Neural cell (in vitro differentiated cells): ENCODE results near the gene NACC2. TPM values are rescaled to one million over a fixed set of nuclear protein-coding genes. Genes with fewer than 3 reads are reported as not detected.

Source experiments
- H2AFZ ChIP-seq: fragments of 200-600, 300-800 bp; sonication (generic), shearing (Covaris generic); 2 replicates; pipeline ENCODE4 v1.6.0; 2014; ENCODE audit warnings: low read depth, mild to moderate bottlenecking, antibody characterized with exemption, low read length, moderate library complexity
- H3F3A ChIP-seq: fragments of 200-600 bp; shearing (Covaris generic); 2 replicates; pipeline ENCODE4 v1.6.1; 2016; ENCODE audit warnings: mild to moderate bottlenecking, moderate library complexity, mixed read lengths, antibody characterized with exemption, low read length; ENCODE audit not compliant: insufficient read depth, poor library complexity, severe bottlenecking
- H3K27ac ChIP-seq: fragments of 200-600, 300-800 bp; sonication (generic), shearing (Covaris generic); 2 replicates; pipeline ENCODE4 v1.5.1; 2014; ENCODE audit warnings: mild to moderate bottlenecking, low read length, moderate library complexity
- H3K27me3 ChIP-seq: fragments of 300-800, 200-600 bp; sonication (generic), shearing (Covaris generic); 2 replicates; pipeline ENCODE4 v1.6.0; 2014; ENCODE audit warnings: mild to moderate bottlenecking, low read depth, low read length, moderate library complexity; ENCODE audit not compliant: insufficient read depth
- H3K36me3 ChIP-seq: fragments of 300-800, 200-600 bp; sonication (generic), shearing (Covaris generic); 2 replicates; pipeline ENCODE4 v1.5.1; 2014; ENCODE audit warnings: mild to moderate bottlenecking, antibody characterized with exemption, low read length, moderate library complexity; ENCODE audit not compliant: insufficient read depth
- H3K4me2 ChIP-seq: fragments of 300-800, 200-600 bp; sonication (generic), shearing (Covaris generic); 2 replicates; pipeline ENCODE4 v1.6.0; 2014; ENCODE audit warnings: mild to moderate bottlenecking, low read length
- H3K4me3 ChIP-seq: fragments of 300-800, 200-600 bp; sonication (generic), shearing (Covaris generic); 2 replicates; pipeline ENCODE4 v1.5.1; 2014; ENCODE audit warnings: mild to moderate bottlenecking, low read length, moderate library complexity
- H3K79me2 ChIP-seq: fragments of 200-600 bp; shearing (Covaris generic); replicated peaks from 2 replicates; pipeline ENCODE4 v1.6.0; 2014; ENCODE audit warnings: mild to moderate bottlenecking, low read length, moderate library complexity; ENCODE audit not compliant: insufficient read depth
- H3K9ac ChIP-seq: fragments of 300-800, 200-600 bp; sonication (generic), shearing (Covaris generic); 2 replicates; pipeline ENCODE4 v1.6.1; 2016; ENCODE audit warnings: mild to moderate bottlenecking, low read length, mixed read lengths
- H3K9me2 ChIP-seq: fragments of 200-600 bp; shearing (Covaris generic); 2 replicates; pipeline ENCODE4 v1.6.1; 2016; ENCODE audit warnings: mild to moderate bottlenecking, low read length, mixed read lengths; ENCODE audit not compliant: insufficient read depth
- H3K9me3 ChIP-seq: fragments of 200-600, 300-800 bp; sonication (generic), shearing (Covaris generic); 2 replicates; pipeline ENCODE4 v1.6.1; 2016; ENCODE audit warnings: mild to moderate bottlenecking, mixed run types, low read length, moderate library complexity, mixed read lengths
- H4K20me1 ChIP-seq: fragments of 200-600 bp; shearing (Covaris generic); 2 replicates; pipeline ENCODE4 v1.6.1; 2016; ENCODE audit warnings: mild to moderate bottlenecking, mixed run types; ENCODE audit not compliant: insufficient read depth
- CTCF ChIP-seq: fragments of 450-650 bp; IDR thresholded peaks from 2 replicates; pipeline ENCODE4 v1.5.1; 2014; ENCODE audit warnings: antibody characterized with exemption, mild to moderate bottlenecking, moderate library complexity; ENCODE audit not compliant: poor library complexity, severe bottlenecking
- EP300 ChIP-seq: fragments of 450-650 bp; conservative IDR thresholded peaks from 2 replicates; pipeline ENCODE4 v1.6.1; 2014; ENCODE audit warnings: antibody characterized with exemption, mild to moderate bottlenecking, moderate library complexity; ENCODE audit not compliant: poor library complexity, severe bottlenecking
- EZH2 ChIP-seq: fragments of 200-600, 300-800 bp; shearing (Covaris generic), sonication (generic); IDR thresholded peaks from 2 replicates; pipeline ENCODE4 v1.6.1; 2014; ENCODE audit warnings: antibody characterized with exemption, low read length, borderline replicate concordance, mild to moderate bottlenecking; ENCODE audit not compliant: insufficient read depth, poor library complexity, severe bottlenecking
- MXI1 ChIP-seq: fragments of 450-650 bp; conservative IDR thresholded peaks from 2 replicates; pipeline ENCODE4 v1.6.1; 2014; ENCODE audit warnings: antibody characterized with exemption, mild to moderate bottlenecking; ENCODE audit not compliant: poor library complexity, severe bottlenecking
- POLR2AphosphoS5 ChIP-seq: IDR thresholded peaks from 2 replicates; pipeline ENCODE4 v1.6.1; 2012
- RAD21 ChIP-seq: fragments of 450-650 bp; conservative IDR thresholded peaks from 2 replicates; pipeline ENCODE4 v1.6.1; 2014; ENCODE audit warnings: antibody characterized with exemption, mild to moderate bottlenecking, moderate library complexity
- REST ChIP-seq: IDR thresholded peaks from 2 replicates; pipeline ENCODE4 v1.6.1; 2012; ENCODE audit warnings: borderline replicate concordance
- SMC3 ChIP-seq: fragments of 450-650 bp; conservative IDR thresholded peaks from 2 replicates; pipeline ENCODE4 v1.6.1; 2014; ENCODE audit warnings: antibody characterized with exemption, mild to moderate bottlenecking, moderate library complexity; ENCODE audit not compliant: poor library complexity
- TAF1 ChIP-seq: IDR thresholded peaks from 2 replicates; pipeline ENCODE4 v1.6.1; 2012; ENCODE audit warnings: low read depth
- polyA plus RNA-seq: library from polyadenylated mRNA; depleted of rRNA; stranded (reverse); fragments of >200 nt; gene quantifications from 2 replicates; pipeline ENCODE4 v1.2.3, GENCODE V29; 2014

NACC2 gene
- polyA plus RNA-seq, 1 donor from 2014 or later: 1.7 TPM

GRCh38 chr9:136057236-136058081 lies 37.6 kb downstream of the NACC2 start:
- no peak overlapping the region for H3K4me2 ChIP-seq
- no peak overlapping the region for H2AFZ ChIP-seq
- peak overlapping the region; percentile 68 for H3K27ac ChIP-seq
- no peaks in the 10 kb centered on the region for H3K9me3 ChIP-seq
- H4K20me1 ChIP-seq: no peaks in the 10 kb centered on the region
- no peaks in the 10 kb centered on the region for H3F3A ChIP-seq
- H3K27me3 ChIP-seq: no peaks in the 10 kb centered on the region
- no peaks in the 10 kb centered on the region for H3K36me3 ChIP-seq
- peak overlapping the region; percentile 45 for H3K9ac ChIP-seq
- H3K9me2 ChIP-seq: no peaks in the 10 kb centered on the region
- H3K4me3 ChIP-seq: peak overlapping the region; percentile 34
- H3K79me2 ChIP-seq: no peaks in the 10 kb centered on the region
- TF ChIP-seq CTCF (no peak), SMC3 (no peak), RAD21 (no peak), MXI1 (no peak), POLR2AphosphoS5 (no peak), EP300 (no peak), REST (no peak), TAF1 (no peak), EZH2 (no peak)

- H3K27ac ChIP-seq: peak overlapping the region; percentile 68
- no peaks in the 10 kb centered on the region for H3K36me3 ChIP-seq
- H4K20me1 ChIP-seq: no peaks in the 10 kb centered on the region
- H3K79me2 ChIP-seq: no peaks in the 10 kb centered on the region
- no peaks in the 10 kb centered on the region for H3K9me2 ChIP-seq
- H2AFZ ChIP-seq: no peak overlapping the region
- no peaks in the 10 kb centered on the region for H3K9me3 ChIP-seq
- H3K9ac ChIP-seq: no peak overlapping the region
- H3K4me2 ChIP-seq: no peak overlapping the region
- no peaks in the 10 kb centered on the region for H3K27me3 ChIP-seq
- H3K4me3 ChIP-seq: peak overlapping the region; percentile 34
- TF ChIP-seq POLR2AphosphoS5 (no peak), REST (no peak), RAD21 (no peak), CTCF (no peak), TAF1 (no peak), EZH2 (no peak)
- no peaks in the 10 kb centered on the region for H3F3A ChIP-seq
Measured at GRCh38 chr9:136056546-136057235, 38.4 kb downstream of the NACC2 start.
